NCI-H2171 (cell line): ENCODE results near the gene RASSF5.

Source experiments
- DNase-seq: peaks from one replicate; lab custom pipeline; 2025; lab: John Stamatoyannopoulos, UW

RASSF5 gene

GRCh38 chr1:206507284-206508129 lies at the start of gene RASSF5:
Gene RASSF5 (plus strand): TSS chr1:206507531. CDS start chr1:206507603, 72 bp downstream.
- DNase-seq: peak; percentile 60

GRCh38 chr1:206459703-206460102 lies 47.6 kb upstream of the RASSF5 start:
- no peak for DNase-seq

- DNase-seq: no peak
Measured at GRCh38 chr1:206460836-206461426, 46.4 kb upstream of the RASSF5 start.

- DNase-seq: peak; percentile 23
Measured at GRCh38 chr1:206461602-206462455, 45.5 kb upstream of the RASSF5 start.

- DNase-seq: no peak
Measured at GRCh38 chr1:206463137-206463536, 44.2 kb upstream of the RASSF5 start.

GRCh38 chr1:206463911-206464310 lies 43.4 kb upstream of the RASSF5 start:
- DNase-seq: no peak

GRCh38 chr1:206464456-206464964 lies 42.8 kb upstream of the RASSF5 start:
- no peak for DNase-seq

GRCh38 chr1:206465951-206466350 lies 41.4 kb upstream of the RASSF5 start:
- no peak for DNase-seq

- DNase-seq: no peak
Measured at GRCh38 chr1:206466840-206467649, 40.3 kb upstream of the RASSF5 start.

GRCh38 chr1:206467915-206468314 lies 39.4 kb upstream of the RASSF5 start:
- no peak for DNase-seq

GRCh38 chr1:206468571-206468970 lies 38.8 kb upstream of the RASSF5 start:
- no peak for DNase-seq

GRCh38 chr1:206469411-206469932 lies 37.9 kb upstream of the RASSF5 start:
- no peak for DNase-seq

- DNase-seq: no peak
Measured at GRCh38 chr1:206469933-206470691, 37.2 kb upstream of the RASSF5 start, which contains the start of gene IKBKE. Gene IKBKE (plus strand): TSS chr1:206470476. CDS start chr1:206473228, 2,752 bp downstream.

- no peak for DNase-seq
Measured at GRCh38 chr1:206470692-206471414, 36.5 kb upstream of the RASSF5 start.

- no peak for DNase-seq
Measured at GRCh38 chr1:206471415-206471801, 35.9 kb upstream of the RASSF5 start.

- DNase-seq: no peak
Measured at GRCh38 chr1:206472024-206472423, 35.3 kb upstream of the RASSF5 start.

GRCh38 chr1:206472454-206472853 lies 34.9 kb upstream of the RASSF5 start:
- no peak for DNase-seq

GRCh38 chr1:206472886-206473285 lies 34.4 kb upstream of the RASSF5 start:
- DNase-seq: no peak

GRCh38 chr1:206476058-206476457 lies 31.3 kb upstream of the RASSF5 start:
- no peak for DNase-seq

- no peak for DNase-seq
Measured at GRCh38 chr1:206476591-206476990, 30.7 kb upstream of the RASSF5 start.
